Neural progenitor cell (in vitro differentiated cells): ENCODE measurements around the gene ADSS1.

Source experiments
- CTCF ChIP-seq: fragments of 200-600 bp; sonication (generic); IDR thresholded peaks from 2 replicates; pipeline ENCODE4 v1.5.1; 2017; ENCODE audit warnings: antibody characterized with exemption, mild to moderate bottlenecking
- EZH2 ChIP-seq: fragments of 200-600 bp; sonication (generic); IDR thresholded peaks from 2 replicates; pipeline ENCODE4 v1.6.1; 2017; ENCODE audit warnings: antibody characterized with exemption, mild to moderate bottlenecking, moderate library complexity

GRCh38 chr14:104692261-104692938 is 31.6 kb upstream of the ADSS1 start:
- TF ChIP-seq CTCF (no peak), EZH2 (no peak)
